ENCODE data around the gene ESR1.

Gene ESR1

DNA sequence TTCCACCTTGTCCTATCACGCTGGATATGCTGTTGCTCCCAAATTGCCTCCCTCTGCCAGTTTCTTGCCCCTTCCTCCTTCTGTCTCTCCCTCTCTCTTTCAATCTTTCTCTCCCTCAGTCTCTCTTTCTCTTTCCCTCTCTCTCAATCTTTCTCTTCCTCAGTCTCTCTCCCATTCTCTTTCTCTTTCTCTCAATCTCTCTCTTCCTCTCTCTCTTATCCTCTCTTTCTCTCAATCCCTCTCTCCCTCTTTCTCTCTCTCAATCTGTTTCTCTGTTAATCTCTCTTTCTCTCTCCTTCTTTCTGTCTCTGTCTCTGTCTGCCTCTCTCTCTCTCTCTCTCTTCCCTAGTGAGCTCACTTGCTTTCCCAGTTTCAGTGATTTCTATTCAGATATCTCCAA is 245.8 kb downstream of the ESR1 start:
- no peaks in the 10 kb centered on the region for H3K4me1 Mint-ChIP-seq
- H3K36me3 Mint-ChIP-seq (ENCODE audit: low read depth): no peaks in the 10 kb centered on the region
- H3K4me3 Mint-ChIP-seq: no peak overlapping the region
- DNase-seq: no peak
- peaks cover 3% of the 10 kb centered on the region for H3K27me3 Mint-ChIP-seq (ENCODE audit: low read depth, poor library complexity)
- H3K9me3 Mint-ChIP-seq: no peaks in the 10 kb centered on the region
- H3K27ac Mint-ChIP-seq: no peak overlapping the region
- TF ChIP-seq CTCF (IDR thresholded peaks at IDR 0.05): no peak

GRCh38 chr6:152054441-152054840 is 247.0 kb downstream of the ESR1 start:
- DNase-seq: no peak
- H3K9me3 Mint-ChIP-seq: no peaks in the 10 kb centered on the region
- no peak overlapping the region for H3K27ac Mint-ChIP-seq
- TF ChIP-seq CTCF (IDR thresholded peaks at IDR 0.05): no peak
- peaks cover 3% of the 10 kb centered on the region for H3K27me3 Mint-ChIP-seq (ENCODE audit: low read depth, poor library complexity)
- H3K4me3 Mint-ChIP-seq: no peak overlapping the region
- H3K4me1 Mint-ChIP-seq: no peaks in the 10 kb centered on the region
- no peaks in the 10 kb centered on the region for H3K36me3 Mint-ChIP-seq (ENCODE audit: low read depth)

DNA sequence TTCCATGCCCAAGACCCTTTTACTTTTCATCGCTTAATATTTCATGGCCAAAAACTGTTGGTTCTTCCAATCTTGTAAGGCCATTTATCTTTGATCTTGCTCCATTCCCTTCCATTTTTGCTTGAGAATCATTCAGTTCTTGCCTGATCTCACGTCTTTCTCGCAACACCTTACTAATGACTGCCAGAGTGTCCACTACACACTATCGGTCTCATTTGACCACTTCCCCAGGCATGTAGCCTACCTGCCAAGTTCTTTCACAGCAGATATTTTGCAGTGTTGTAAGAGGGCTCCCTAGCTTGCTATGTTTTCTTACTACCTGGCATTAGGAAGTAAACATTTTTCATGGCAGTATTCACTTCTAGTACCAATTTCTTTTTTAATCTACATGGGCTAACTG is 248.0 kb downstream of the ESR1 start:
- Mint-ChIP-seq H3K36me3 (ENCODE audit: low read depth) (no peaks in the 10 kb centered on the region), H3K9me3 (no peaks in the 10 kb centered on the region), H3K27ac (no peak overlapping the region), H3K4me1 (no peaks in the 10 kb centered on the region), H3K27me3 (ENCODE audit: low read depth, poor library complexity) (peaks cover 3% of the 10 kb centered on the region), H3K4me3 (no peak overlapping the region)
- no peak for TF ChIP-seq CTCF (IDR thresholded peaks at IDR 0.05)
- DNase-seq: no peak

GRCh38 chr6:152057832-152058498 is 250.5 kb downstream of the ESR1 start:
- Mint-ChIP-seq H3K36me3 (ENCODE audit: low read depth) (no peaks in the 10 kb centered on the region), H3K4me1 (no peaks in the 10 kb centered on the region), H3K4me3 (no peak overlapping the region), H3K27ac (no peak overlapping the region), H3K27me3 (ENCODE audit: low read depth, poor library complexity) (peaks cover 7% of the 10 kb centered on the region), H3K9me3 (no peaks in the 10 kb centered on the region)
- no peak for TF ChIP-seq CTCF (IDR thresholded peaks at IDR 0.05)
- DNase-seq: no peak

GRCh38 chr6:152059909-152060308 is 252.4 kb downstream of the ESR1 start:
- H3K9me3 Mint-ChIP-seq: no peaks in the 10 kb centered on the region
- peaks cover 7% of the 10 kb centered on the region for H3K27me3 Mint-ChIP-seq (ENCODE audit: low read depth, poor library complexity)
- no peak for TF ChIP-seq CTCF (IDR thresholded peaks at IDR 0.05)
- H3K27ac Mint-ChIP-seq: no peak overlapping the region
- H3K4me3 Mint-ChIP-seq: no peak overlapping the region
- no peak for DNase-seq
- H3K4me1 Mint-ChIP-seq: no peaks in the 10 kb centered on the region
- no peaks in the 10 kb centered on the region for H3K36me3 Mint-ChIP-seq (ENCODE audit: low read depth)

DNA sequence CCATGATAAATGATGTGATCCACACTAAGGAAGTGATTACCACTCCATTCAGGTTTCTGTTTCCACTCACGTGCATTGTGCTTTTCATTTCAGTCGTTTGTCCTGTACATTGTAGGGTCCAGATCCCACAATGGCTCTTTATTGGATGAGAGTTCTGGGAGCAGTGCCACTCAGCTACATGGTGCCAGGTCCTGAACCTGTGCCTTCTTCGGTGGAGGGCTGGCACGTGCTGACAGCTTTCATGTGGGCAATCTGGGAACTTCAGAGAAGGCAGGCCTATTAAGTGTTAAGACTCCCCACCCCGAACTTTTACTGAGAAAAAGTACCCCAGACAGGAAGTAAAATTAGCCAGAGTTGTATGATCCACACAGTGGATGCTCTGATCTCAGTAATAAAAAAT is 255.0 kb downstream of the ESR1 start:
- H3K4me3 Mint-ChIP-seq: no peak overlapping the region
- no peak overlapping the region for H3K27ac Mint-ChIP-seq
- no peaks in the 10 kb centered on the region for H3K9me3 Mint-ChIP-seq
- DNase-seq: no peak
- H3K27me3 Mint-ChIP-seq (ENCODE audit: low read depth, poor library complexity): peaks cover 7% of the 10 kb centered on the region
- H3K4me1 Mint-ChIP-seq: no peaks in the 10 kb centered on the region
- TF ChIP-seq CTCF (IDR thresholded peaks at IDR 0.05): no peak
- H3K36me3 Mint-ChIP-seq (ENCODE audit: low read depth): no peaks in the 10 kb centered on the region
